Breast epithelium (tissue), 4 donors: ENCODE results near the gene MAP3K12. TPM values are rescaled to one million over a fixed set of nuclear protein-coding genes. Genes with fewer than 3 reads are reported as not detected.

Experiments used
- DNase-seq, 2 donors: peaks; one replicate each; pipeline ENCODE4 v3.0.0-alpha.2; 2019; ENCODE audit warnings: low spot score in 2 of 2
- H3K27ac ChIP-seq, 2 donors: fragments of 200-600 bp; sonication (generic) in 1 of 2; one replicate each; pipeline ENCODE4 v1.5.1; 2016 to 2019; ENCODE audit warnings: mild to moderate bottlenecking in 1 of 2
- H3K27me3 ChIP-seq, 2 donors: fragments of 200-600 bp; sonication (generic) in 1 of 2; one replicate each; pipeline versions ENCODE4 v1.5.1 to v1.6.0; 2017 to 2019; ENCODE audit warnings: control low read depth in 1 of 2, mild to moderate bottlenecking in 1 of 2
- H3K36me3 ChIP-seq: fragments of 200-600 bp; one replicate; pipeline ENCODE4 v1.5.1; 2019
- H3K4me1 ChIP-seq, 2 donors: fragments of 200-600 bp; sonication (generic); one replicate each; pipeline ENCODE4 v1.5.1; 2016 to 2019; ENCODE audit warnings: control low read depth in 1 of 2
- H3K4me3 ChIP-seq, 3 donors: fragments of 200-600 bp; sonication (generic); 1 replicate in 2 of 3; 2 replicates in 1 of 3; pipeline ENCODE4 v1.5.1; 2016 to 2019; ENCODE audit warnings: mild to moderate bottlenecking in 3 of 3, moderate library complexity in 2 of 3
- H3K9me3 ChIP-seq, 2 donors: fragments of 200-600 bp; sonication (generic) in 1 of 2; one replicate each; pipeline ENCODE4 v1.5.1; 2016 to 2019; ENCODE audit warnings: control low read depth in 1 of 2
- CTCF ChIP-seq, 3 donors: fragments of 450-650 bp; IDR thresholded peaks; one replicate each; pipeline ENCODE4 v1.5.1; 2016 to 2017; ENCODE audit warnings: antibody characterized with exemption in 3 of 3, mild to moderate bottlenecking in 3 of 3, moderate library complexity in 3 of 3
- POLR2A ChIP-seq: fragments of 450-650 bp; IDR thresholded peaks from one replicate; pipeline ENCODE4 v1.6.1; 2016; ENCODE audit warnings: antibody characterized with exemption, mild to moderate bottlenecking, moderate library complexity
- POLR2AphosphoS5 ChIP-seq, 3 donors: sonication (generic); formaldehyde crosslinking; IDR thresholded peaks; one replicate each; pipeline ENCODE4 v1.6.1; 2017; ENCODE audit warnings: antibody characterized with exemption in 3 of 3
- intact Hi-C: fragments of 100-400 bp; cut with DNase I; formaldehyde crosslinking; loops from one replicate; pipeline ENCODE4 v1.15.1; 2023; ENCODE audit warnings: low total_unique reads
- total RNA-seq, 3 donors: library from RNA; depleted of rRNA; stranded (reverse); fragments of >200 nt; gene quantifications; one replicate each; pipeline ENCODE4 v1.1.0, GENCODE V29; 2016

The MAP3K12 gene
- total RNA-seq, 3 donors from 2014 or later: 16.4 to 28.8 (median 24.6) TPM

GRCh38 chr12:53485955-53486735, 13.1 kb downstream of the MAP3K12 start:
- TF ChIP-seq POLR2A (no peak), POLR2AphosphoS5 (IDR thresholded peaks at IDR 0.05) (no peak), CTCF (IDR thresholded peaks at IDR 0.05) (no peak)
- no peaks in the 10 kb centered on the region for H3K4me1 ChIP-seq
- no peaks in the 10 kb centered on the region for H3K27me3 ChIP-seq
- no peak overlapping the region for H3K4me3 ChIP-seq
- no peak for DNase-seq
- intact Hi-C loops: no loop called here
- no peak overlapping the region for H3K27ac ChIP-seq
- no peaks in the 10 kb centered on the region for H3K36me3 ChIP-seq
- H3K9me3 ChIP-seq: no peaks in the 10 kb centered on the region

DNA sequence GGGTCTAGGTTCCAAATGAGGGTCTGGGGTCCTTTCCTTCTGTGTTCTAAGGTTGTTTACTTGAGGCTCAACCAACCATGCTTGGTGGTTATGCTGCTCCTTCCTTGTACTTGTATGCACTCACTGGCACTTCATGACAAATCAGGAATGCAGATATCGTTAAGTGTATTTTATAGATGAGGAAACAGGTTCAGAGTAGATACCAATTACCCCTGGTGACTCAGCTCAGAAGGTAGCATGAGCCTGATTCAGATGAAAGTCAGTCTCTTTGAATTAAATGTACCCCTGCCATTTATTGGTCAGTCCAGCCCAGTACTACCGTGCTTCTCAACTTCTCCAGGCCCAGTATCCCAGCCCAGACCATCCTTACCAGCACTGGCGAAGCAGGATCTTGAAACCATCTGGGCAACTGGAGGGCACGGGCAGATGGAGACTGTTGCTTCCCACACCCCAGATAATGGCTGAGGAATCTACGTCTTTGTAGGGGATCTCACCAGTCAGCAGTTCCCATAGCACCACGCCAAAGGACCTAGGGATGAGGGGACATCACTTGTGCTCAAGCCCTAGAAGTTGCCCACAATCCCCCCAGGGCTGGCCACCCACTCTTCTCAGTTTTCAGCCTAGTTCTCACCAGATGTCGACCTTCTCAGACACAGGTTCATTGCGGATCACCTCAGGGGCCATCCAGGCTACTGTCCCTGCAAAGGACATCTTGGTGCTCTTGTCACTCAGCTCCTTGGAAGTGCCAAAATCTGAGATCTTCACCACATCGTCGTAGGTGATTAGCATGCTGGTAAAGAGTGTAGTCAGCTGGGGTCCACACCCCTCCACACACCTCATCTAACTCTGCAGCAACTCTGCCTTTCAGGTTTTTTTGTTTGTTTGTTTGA, 14.3 kb downstream of the MAP3K12 start:
- no peak for DNase-seq
- no peak overlapping the region for H3K27ac ChIP-seq
- intact Hi-C loops: loop anchor here (1.0 kb wide), 1 partner anchor 16 kb away; no protein-coding TSS in a partner anchor
- no peak overlapping the region for H3K4me3 ChIP-seq
- no peaks in the 10 kb centered on the region for H3K9me3 ChIP-seq
- H3K36me3 ChIP-seq: no peaks in the 10 kb centered on the region
- no peaks in the 10 kb centered on the region for H3K4me1 ChIP-seq
- TF ChIP-seq POLR2A: no peak
- TF ChIP-seq POLR2AphosphoS5 (IDR thresholded peaks at IDR 0.05): no peak
- TF ChIP-seq CTCF (IDR thresholded peaks at IDR 0.05): no peak
- H3K27me3 ChIP-seq: no peaks in the 10 kb centered on the region

DNA sequence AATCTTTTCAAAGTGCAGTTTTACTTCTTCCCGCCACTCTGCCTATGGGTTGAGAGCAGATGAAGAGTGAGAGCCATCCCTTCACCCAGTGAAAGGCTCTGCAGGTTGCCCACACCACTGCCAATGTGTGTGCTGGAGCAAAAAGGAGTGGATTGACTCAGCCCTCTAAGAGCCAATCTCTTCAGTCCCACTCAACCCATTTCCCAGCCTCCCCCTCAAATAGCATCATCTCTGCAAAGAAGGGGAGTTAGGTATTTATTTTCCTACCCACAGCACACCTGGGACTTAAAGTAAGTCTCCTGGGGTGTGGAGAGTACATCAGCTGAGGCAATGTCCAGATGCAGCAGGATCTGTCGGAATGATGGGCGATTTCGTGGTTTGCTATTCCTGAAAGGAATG, 15.3 kb downstream of the MAP3K12 start:
- Histone ChIP-seq H3K4me3 (no peak overlapping the region), H3K36me3 (no peaks in the 10 kb centered on the region), H3K27ac (peak overlapping the region in 1 of 2 donors; percentile 55), H3K27me3 (no peaks in the 10 kb centered on the region), H3K4me1 (no peaks in the 10 kb centered on the region), H3K9me3 (no peaks in the 10 kb centered on the region)
- intact Hi-C loops: loop anchor here (1.0 kb wide), 1 partner anchor 15 kb away; no protein-coding TSS in a partner anchor
- TF ChIP-seq POLR2A: no peak
- TF ChIP-seq POLR2AphosphoS5 (IDR thresholded peaks at IDR 0.05): no peak
- no peak for TF ChIP-seq CTCF (IDR thresholded peaks at IDR 0.05)
- no peak for DNase-seq

GRCh38 chr12:53483225-53483978, 15.9 kb downstream of the MAP3K12 start:
- Histone ChIP-seq H3K4me3 (no peak overlapping the region), H3K27me3 (no peaks in the 10 kb centered on the region), H3K27ac (peak overlapping the region; percentile 3 to 55), H3K36me3 (no peaks in the 10 kb centered on the region), H3K4me1 (no peaks in the 10 kb centered on the region), H3K9me3 (no peaks in the 10 kb centered on the region)
- TF ChIP-seq POLR2A (no peak), POLR2AphosphoS5 (IDR thresholded peaks at IDR 0.05) (peak in 1 of 3 donors; percentile 3)
- DNase-seq: no peak
- intact Hi-C loops: no loop called here

GRCh38 chr12:53482626-53483168, 16.6 kb downstream of the MAP3K12 start:
- Histone ChIP-seq H3K9me3 (no peaks in the 10 kb centered on the region), H3K4me1 (no peaks in the 10 kb centered on the region), H3K36me3 (no peaks in the 10 kb centered on the region), H3K4me3 (no peak overlapping the region), H3K27ac (peak overlapping the region; percentile 3 to 55), H3K27me3 (no peaks in the 10 kb centered on the region)
- DNase-seq: no peak
- intact Hi-C loops: no loop called here
- TF ChIP-seq CTCF (IDR thresholded peaks at IDR 0.05) (no peak), POLR2AphosphoS5 (IDR thresholded peaks at IDR 0.05) (peak in 1 of 3 donors; percentile 2)
